Measurements from ENCODE around the gene EIF5AL1.
"Not testable (repeated sequence)": the region's sequence is repeated elsewhere in the genome, so short reads cannot be mapped to it uniquely, and the experiment has no call there.

DNA sequence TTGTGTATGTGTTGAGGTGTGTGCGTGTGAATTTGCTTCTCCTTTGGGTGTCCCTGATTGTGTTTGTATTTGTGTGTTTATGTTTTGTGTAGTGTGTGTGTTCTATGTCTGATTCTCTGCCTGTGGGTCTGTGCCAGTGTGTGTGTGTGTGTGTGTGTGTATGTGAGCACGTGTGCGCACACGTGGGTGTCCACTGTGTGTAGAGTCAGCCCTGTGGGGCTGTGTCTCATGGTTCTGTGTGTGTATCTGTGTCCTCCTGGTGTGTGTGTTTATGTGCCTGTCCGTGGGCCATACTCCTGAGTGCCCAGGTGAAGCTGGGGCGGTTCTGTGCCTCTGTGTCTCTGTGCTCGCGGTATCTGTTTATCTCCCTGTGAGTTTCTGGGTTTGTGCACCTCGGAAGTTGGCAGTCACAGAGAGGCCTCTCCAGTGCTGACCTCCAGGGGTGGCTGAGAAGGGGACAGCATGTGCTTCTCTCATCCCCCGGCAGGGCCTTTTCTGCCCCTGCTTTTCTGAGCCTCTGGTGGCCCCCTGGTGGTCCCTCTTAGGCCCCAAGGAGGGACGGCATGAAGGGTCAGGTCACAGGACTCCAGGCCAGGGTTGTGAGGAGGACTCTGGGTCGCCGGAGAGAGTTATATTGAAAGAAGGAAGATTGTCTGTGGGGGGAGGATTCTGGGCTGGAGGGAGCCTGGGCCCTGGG, 11.0 kb downstream of the EIF5AL1 start:
- TF ChIP-seq, protein P1, sequence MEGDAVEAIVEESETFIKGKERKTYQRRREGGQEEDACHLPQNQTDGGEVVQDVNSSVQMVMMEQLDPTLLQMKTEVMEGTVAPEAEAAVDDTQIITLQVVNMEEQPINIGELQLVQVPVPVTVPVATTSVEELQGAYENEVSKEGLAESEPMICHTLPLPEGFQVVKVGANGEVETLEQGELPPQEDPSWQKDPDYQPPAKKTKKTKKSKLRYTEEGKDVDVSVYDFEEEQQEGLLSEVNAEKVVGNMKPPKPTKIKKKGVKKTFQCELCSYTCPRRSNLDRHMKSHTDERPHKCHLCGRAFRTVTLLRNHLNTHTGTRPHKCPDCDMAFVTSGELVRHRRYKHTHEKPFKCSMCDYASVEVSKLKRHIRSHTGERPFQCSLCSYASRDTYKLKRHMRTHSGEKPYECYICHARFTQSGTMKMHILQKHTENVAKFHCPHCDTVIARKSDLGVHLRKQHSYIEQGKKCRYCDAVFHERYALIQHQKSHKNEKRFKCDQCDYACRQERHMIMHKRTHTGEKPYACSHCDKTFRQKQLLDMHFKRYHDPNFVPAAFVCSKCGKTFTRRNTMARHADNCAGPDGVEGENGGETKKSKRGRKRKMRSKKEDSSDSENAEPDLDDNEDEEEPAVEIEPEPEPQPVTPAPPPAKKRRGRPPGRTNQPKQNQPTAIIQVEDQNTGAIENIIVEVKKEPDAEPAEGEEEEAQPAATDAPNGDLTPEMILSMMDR (IDR thresholded peaks at IDR 0.05 in 8 of 11, conservative IDR thresholded peaks at IDR 0.05 in 3 of 11): not testable (repeated sequence)
- TF ChIP-seq POLR2A, POLR2AphosphoS5 (IDR thresholded peaks at IDR 0.05): not testable (repeated sequence)
